D721Med (cell line): ENCODE data around the gene TNNI3K.

Experiments
- DNase-seq: peaks from one replicate; pipeline ENCODE4 v3.0.0; 2011; ENCODE audit warnings: low spot score; ENCODE audit not compliant: insufficient read length
- FAIRE-seq: peaks from 2 replicates; lab custom pipeline; 2011; peaks lifted over from hg19 to GRCh38; lab: Jason Lieb, UNC
- TF ChIP-seq, protein P1 (sequence below): IDR thresholded peaks from 2 replicates; pipeline ENCODE4 v1.5.1; 2012; ENCODE audit warnings: mild to moderate bottlenecking, control low read depth; ENCODE audit not compliant: insufficient read depth; ENCODE audit errors: missing control alignments

The TNNI3K gene

DNA sequence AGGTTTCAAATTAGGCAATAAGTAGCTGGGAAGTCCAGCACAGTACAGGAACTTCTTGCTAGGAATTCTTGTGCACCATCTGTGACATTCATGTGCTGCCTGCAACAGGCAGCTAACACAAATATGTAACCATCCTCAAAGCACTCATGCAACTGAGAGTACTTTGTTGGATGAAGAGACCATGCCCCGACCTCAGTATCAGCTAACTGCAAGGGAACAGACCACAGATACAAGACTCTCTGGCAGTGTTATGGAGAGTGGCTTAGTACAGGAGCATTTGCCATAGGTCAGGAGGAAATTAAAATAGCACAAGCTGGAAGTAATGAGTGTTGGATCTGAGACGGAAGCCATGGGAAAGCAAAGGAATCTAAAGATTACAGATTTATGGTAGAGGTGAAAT is 153.7 kb downstream of the TNNI3K start:
- TF ChIP-seq, protein P1, sequence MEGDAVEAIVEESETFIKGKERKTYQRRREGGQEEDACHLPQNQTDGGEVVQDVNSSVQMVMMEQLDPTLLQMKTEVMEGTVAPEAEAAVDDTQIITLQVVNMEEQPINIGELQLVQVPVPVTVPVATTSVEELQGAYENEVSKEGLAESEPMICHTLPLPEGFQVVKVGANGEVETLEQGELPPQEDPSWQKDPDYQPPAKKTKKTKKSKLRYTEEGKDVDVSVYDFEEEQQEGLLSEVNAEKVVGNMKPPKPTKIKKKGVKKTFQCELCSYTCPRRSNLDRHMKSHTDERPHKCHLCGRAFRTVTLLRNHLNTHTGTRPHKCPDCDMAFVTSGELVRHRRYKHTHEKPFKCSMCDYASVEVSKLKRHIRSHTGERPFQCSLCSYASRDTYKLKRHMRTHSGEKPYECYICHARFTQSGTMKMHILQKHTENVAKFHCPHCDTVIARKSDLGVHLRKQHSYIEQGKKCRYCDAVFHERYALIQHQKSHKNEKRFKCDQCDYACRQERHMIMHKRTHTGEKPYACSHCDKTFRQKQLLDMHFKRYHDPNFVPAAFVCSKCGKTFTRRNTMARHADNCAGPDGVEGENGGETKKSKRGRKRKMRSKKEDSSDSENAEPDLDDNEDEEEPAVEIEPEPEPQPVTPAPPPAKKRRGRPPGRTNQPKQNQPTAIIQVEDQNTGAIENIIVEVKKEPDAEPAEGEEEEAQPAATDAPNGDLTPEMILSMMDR = no peak

DNA sequence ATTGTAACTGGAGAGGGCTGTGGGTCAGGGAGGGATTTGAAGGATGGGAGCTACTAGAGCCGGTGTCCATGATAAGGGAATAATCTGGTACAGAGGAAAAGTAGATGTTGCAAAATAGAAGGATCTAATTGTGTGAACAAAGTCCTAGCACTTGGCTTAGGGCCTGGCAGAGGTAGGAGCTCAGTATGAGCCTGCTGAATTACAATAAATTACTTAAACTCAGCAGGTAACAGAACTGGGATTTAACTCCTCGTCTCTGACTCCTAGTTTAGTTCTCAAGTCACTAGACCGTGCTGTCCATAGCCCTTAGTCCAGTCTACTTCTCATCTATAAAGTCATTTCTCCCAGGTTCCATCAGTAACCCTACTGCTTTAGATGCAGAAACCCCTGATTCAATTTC is 157.0 kb downstream of the TNNI3K start:
- TF ChIP-seq, protein P1 = no peak
- FAIRE-seq (no peak), DNase-seq (no peak)

More for the DNA sequence above, 153.7 kb downstream of the TNNI3K start:
- DNase-seq (no peak), FAIRE-seq (no peak)

DNA sequence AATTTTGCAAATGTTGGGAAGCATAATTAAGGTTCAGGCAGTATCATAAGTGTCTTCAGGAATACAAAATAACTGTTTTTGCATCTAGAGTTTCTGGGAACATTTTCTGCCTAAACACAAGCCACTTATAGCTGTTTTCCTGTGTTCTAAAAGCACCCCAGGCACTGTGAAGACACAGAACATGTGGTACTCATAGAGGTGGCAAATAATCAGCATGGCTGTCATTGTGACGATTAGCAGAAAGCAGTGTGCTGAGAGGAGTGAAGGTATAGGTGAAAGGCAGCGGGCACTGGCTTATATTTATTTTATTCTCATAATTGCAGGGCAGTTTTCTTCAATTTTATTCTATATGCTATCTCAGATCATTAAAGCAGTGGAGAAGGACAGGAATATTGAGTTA is 157.7 kb downstream of the TNNI3K start:
- FAIRE-seq = no peak
- DNase-seq = no peak
- TF ChIP-seq, protein P1 = no peak

DNA sequence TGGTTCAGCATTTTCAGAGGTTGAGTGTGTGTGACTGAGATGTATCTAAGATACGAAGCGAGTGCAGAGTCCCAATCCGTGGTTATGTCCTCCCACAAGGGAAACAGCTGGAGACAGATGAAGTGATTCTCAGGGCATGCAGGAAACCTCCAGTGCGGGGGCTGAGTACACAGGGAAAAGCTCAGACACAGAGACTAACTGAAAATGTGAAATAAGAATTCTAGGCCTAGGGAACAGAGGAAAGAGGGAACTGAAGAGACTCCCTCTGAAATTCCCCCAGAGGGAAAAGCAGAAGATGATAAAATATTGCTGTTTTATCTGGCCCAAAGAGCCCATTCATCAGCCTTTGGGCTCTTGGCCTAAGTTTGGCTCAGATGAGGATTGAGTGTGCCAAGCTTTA is 160.4 kb downstream of the TNNI3K start:
- no peak for FAIRE-seq
- TF ChIP-seq, protein P1 = no peak
- DNase-seq = no peak

DNA sequence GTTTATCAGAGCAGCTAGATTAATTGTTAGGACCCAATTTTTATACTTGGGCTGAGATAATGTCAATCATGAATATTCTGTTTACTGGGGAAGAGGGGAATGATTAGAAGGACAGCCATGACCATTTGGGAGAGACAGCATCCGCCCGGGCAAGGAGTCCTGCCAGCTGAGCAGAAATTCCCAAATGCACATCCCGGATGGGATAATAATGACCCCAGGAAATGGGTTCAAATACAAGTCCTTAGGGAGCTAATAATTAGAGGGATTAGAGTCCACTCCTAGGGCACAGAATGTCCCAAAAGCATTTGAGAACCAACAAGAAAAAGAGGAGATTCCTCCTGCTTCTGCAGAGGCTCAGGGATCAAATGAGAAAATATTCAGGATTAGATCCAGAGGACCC is 161.3 kb downstream of the TNNI3K start:
- DNase-seq = no peak
- TF ChIP-seq, protein P1 = no peak
- FAIRE-seq = no peak

DNA sequence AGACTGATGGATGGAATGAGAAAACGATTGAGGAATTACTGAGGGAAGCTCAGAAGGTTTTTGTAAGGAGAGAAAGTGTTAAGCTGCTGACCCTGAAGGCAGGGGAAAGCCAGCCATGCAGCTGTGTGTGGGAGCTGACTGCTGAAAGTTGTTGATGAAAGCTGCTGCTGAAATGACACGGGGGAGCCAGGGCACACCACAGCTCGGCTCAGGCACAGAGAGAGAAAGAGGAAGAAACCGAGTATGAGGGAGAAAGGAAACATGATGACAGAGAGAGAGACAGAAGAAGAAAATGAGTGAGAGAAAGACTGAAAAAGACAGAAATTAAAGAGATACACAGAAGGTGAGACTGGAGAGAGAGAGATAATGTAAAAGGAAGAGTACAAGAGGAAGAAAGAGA is 161.7 kb downstream of the TNNI3K start:
- FAIRE-seq (no peak), DNase-seq (no peak)
- TF ChIP-seq, protein P1 = no peak

DNA sequence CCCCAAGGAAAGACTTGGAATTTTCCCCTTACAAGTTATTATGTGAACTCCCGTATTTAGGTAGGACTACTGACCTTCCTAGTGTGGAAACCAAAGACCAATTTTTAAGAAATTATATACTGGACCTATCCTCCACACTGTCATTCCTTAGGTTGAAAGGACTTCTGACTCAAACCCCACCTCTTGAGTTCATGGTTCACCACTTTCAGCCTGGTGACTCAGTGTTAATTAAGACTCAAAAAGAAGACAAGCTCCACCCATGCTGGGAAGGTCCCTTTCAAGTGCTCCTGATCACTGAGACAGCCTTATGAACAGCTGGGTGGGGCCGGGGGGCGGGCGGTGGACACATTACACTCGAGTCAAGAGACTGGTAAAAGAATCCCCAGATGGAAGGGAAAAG is 164.1 kb downstream of the TNNI3K start:
- FAIRE-seq = no peak
- TF ChIP-seq, protein P1 = no peak
- DNase-seq = no peak
